ENCODE measurements around the gene GPLD1. TPM values are rescaled to one million over a fixed set of nuclear protein-coding genes. Genes with fewer than 3 reads are reported as not detected.

GPLD1 gene, protein sequence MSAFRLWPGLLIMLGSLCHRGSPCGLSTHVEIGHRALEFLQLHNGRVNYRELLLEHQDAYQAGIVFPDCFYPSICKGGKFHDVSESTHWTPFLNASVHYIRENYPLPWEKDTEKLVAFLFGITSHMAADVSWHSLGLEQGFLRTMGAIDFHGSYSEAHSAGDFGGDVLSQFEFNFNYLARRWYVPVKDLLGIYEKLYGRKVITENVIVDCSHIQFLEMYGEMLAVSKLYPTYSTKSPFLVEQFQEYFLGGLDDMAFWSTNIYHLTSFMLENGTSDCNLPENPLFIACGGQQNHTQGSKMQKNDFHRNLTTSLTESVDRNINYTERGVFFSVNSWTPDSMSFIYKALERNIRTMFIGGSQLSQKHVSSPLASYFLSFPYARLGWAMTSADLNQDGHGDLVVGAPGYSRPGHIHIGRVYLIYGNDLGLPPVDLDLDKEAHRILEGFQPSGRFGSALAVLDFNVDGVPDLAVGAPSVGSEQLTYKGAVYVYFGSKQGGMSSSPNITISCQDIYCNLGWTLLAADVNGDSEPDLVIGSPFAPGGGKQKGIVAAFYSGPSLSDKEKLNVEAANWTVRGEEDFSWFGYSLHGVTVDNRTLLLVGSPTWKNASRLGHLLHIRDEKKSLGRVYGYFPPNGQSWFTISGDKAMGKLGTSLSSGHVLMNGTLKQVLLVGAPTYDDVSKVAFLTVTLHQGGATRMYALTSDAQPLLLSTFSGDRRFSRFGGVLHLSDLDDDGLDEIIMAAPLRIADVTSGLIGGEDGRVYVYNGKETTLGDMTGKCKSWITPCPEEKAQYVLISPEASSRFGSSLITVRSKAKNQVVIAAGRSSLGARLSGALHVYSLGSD
- 0.14 TPM for polyA plus RNA-seq (2013, experiment 1 of 2)
- 0.12 TPM for polyA plus RNA-seq (2013, experiment 2 of 2)

DNA sequence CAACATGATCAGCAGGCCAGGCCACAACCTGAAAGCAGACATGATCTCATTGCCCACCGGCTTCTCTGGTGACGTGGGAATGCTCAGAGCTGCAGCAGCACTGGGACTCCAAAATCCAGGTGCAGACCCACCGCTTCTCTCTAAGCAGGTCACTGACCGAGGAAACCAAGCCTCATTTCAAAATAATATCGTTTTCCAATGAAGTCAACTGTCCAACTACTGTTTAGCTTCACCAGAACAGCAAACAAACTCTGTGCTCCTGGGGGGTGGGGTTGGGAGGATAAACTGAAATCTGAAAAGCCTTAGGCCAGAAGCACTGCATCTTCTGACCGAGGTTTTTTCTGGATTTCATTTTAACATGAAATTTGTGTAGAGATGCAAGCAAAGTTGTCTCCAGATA is at the start of gene GPLD1:
Gene GPLD1 (minus strand): TSS at position 109 of the 400 bp plus-strand sequence. CDS start 67 bp downstream, at position 42.
- 82% methylated on average over 4 of the region's 6 CpGs for WGBS
- Histone ChIP-seq H3K27me3 (ENCODE audit: control insufficient read depth in 1 of 2, insufficient read depth in 1 of 2, low read length in 2 of 2) (peaks cover 3 to 12% of the 10 kb centered on the region in 2 experiments), H3K36me3 (ENCODE audit: control insufficient read depth in 1 of 2, insufficient read depth in 2 of 2, low read depth in 1 of 2, low read length in 2 of 2) (no peaks in the 10 kb centered on the region), H3K4ac (ENCODE audit: low read depth in 1 of 2, low read length in 2 of 2) (no peak within 1 kb of the TSS), H3K27ac (ENCODE audit: low read length, poor library complexity, severe bottlenecking) (no peak within 1 kb of the TSS), H3K9me3 (ENCODE audit: control insufficient read depth, low read length) (no peaks in the 10 kb centered on the region), H4K8ac (ENCODE audit: low read length) (no peak within 1 kb of the TSS), H3K9ac (ENCODE audit: low read length) (no peak within 1 kb of the TSS), H4K91ac (ENCODE audit: low read length) (no peak within 1 kb of the TSS), H3K4me2 (ENCODE audit: low read length, poor library complexity, severe bottlenecking) (no peak within 1 kb of the TSS), H3K14ac (ENCODE audit: low read length in 2 of 2) (no peak within 1 kb of the TSS), H2AK5ac (ENCODE audit: low read length, severe bottlenecking) (no peak within 1 kb of the TSS), H3K4me3 (ENCODE audit: insufficient read depth in 1 of 2, low read depth in 1 of 2, low read length in 2 of 2) (no peak within 1 kb of the TSS), H2BK120ac (ENCODE audit: low read depth, low read length) (no peak within 1 kb of the TSS), H2BK5ac (ENCODE audit: low read depth, low read length, poor library complexity, severe bottlenecking) (no peak within 1 kb of the TSS), H3K4me1 (ENCODE audit: control insufficient read depth, insufficient read depth, low read depth, low read length) (peaks cover 3% of the 10 kb centered on the region), H2BK15ac (ENCODE audit: low read depth, poor library complexity, severe bottlenecking) (no peak within 1 kb of the TSS), H3K18ac (ENCODE audit: low read depth in 1 of 2, low read length in 2 of 2) (no peak within 1 kb of the TSS), H2AFZ (ENCODE audit: low read depth, low read length) (no peak within 1 kb of the TSS), H3K79me1 (replicated peaks; ENCODE audit: low read length, poor library complexity, severe bottlenecking) (no peaks in the 10 kb centered on the region), H2BK12ac (ENCODE audit: low read length in 2 of 2) (no peak within 1 kb of the TSS), H3K23ac (ENCODE audit: low read length in 2 of 2) (no peak within 1 kb of the TSS)
- DNase-seq = no peak

DNA sequence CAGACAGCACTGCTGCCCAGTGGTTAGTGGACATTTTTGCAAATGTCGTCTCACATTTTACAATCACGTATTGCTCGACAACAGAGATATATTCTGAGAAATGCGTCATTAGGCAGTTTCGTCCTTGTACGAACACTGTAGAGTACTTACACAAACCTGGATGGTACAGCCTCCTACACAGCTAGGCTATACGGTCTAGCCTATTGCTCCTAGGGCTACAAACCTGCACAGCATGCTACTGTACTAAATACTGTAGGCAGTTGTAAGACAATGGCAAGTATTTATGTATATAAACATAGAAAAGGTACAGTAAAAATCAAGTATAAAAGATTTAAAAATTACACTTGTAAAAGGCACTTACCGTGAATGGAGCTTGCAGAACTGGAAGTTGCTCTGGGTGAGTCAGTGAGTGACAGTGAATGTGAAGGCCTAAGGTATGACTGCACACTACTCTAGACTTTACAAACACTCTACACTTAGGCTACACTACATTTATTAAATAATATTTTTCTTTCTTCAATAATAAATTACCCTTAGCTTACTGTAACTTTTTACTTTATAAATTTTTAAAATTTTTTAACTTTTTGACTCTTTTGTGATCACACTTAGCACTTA is 48.5 kb upstream of the GPLD1 start:
- WGBS = 95% methylated on average over 6 of the region's 8 CpGs
- Histone ChIP-seq H3K4me1 (ENCODE audit: control insufficient read depth, insufficient read depth, low read depth, low read length) (no peaks in the 10 kb centered on the region), H3K4me3 (ENCODE audit: insufficient read depth in 1 of 2, low read depth in 1 of 2, low read length in 2 of 2) (no peak overlapping the region), H3K36me3 (ENCODE audit: control insufficient read depth in 1 of 2, insufficient read depth in 2 of 2, low read depth in 1 of 2, low read length in 2 of 2) (peaks cover 0 to 12% of the 10 kb centered on the region in 2 experiments), H3K9me3 (ENCODE audit: control insufficient read depth, low read length) (no peaks in the 10 kb centered on the region), H2BK15ac (ENCODE audit: low read depth, poor library complexity, severe bottlenecking) (no peak overlapping the region), H3K23ac (ENCODE audit: low read length in 2 of 2) (no peak overlapping the region), H2BK12ac (ENCODE audit: low read length in 2 of 2) (no peak overlapping the region), H3K9ac (ENCODE audit: low read length) (no peak overlapping the region), H3K27ac (ENCODE audit: low read length, poor library complexity, severe bottlenecking) (no peak overlapping the region), H2AK5ac (ENCODE audit: low read length, severe bottlenecking) (no peak overlapping the region), H2BK5ac (ENCODE audit: low read depth, low read length, poor library complexity, severe bottlenecking) (no peak overlapping the region), H3K18ac (ENCODE audit: low read depth in 1 of 2, low read length in 2 of 2) (no peak overlapping the region), H3K4ac (ENCODE audit: low read depth in 1 of 2, low read length in 2 of 2) (no peak overlapping the region), H3K79me1 (replicated peaks; ENCODE audit: low read length, poor library complexity, severe bottlenecking) (no peaks in the 10 kb centered on the region), H2BK120ac (ENCODE audit: low read depth, low read length) (no peak overlapping the region), H3K14ac (ENCODE audit: low read length in 2 of 2) (no peak overlapping the region), H3K4me2 (ENCODE audit: low read length, poor library complexity, severe bottlenecking) (no peak overlapping the region), H4K91ac (ENCODE audit: low read length) (no peak overlapping the region), H4K8ac (ENCODE audit: low read length) (no peak overlapping the region), H2AFZ (ENCODE audit: low read depth, low read length) (no peak overlapping the region), H3K27me3 (ENCODE audit: control insufficient read depth in 1 of 2, insufficient read depth in 1 of 2, low read length in 2 of 2) (no peaks in the 10 kb centered on the region)
- DNase-seq = no peak

DNA sequence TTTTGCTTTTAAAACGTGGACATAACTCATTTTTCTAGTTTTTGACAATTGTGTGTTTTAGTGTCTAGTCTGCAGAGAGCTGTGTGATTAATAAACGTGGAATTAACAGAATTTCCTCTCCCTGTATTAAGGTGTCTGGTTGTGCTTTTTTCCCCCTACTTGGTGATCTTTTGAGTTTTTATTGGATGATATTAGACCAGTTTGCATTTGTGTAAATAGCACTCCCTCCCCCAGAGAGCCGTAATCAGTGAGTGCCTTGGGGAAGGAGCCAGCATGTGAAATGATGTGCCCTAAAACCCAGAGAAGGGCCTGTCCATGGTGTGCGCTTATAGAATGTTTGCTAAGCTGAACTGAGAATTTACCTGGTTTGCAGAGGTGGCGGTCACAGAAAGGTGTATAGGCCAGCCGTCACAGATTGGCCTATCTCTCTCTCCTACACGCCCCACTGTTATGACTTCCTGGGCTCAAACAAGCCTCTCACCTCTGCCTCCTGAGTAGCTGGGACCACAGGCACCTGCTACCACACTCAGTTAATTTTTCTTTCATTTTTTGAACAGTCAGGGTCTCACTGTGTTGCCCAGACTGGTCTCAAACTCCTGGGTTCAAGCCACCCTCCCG is 47.8 kb upstream of the GPLD1 start:
- no peak overlapping the region for H3K14ac ChIP-seq (ENCODE audit: low read length in 2 of 2)
- no peak for DNase-seq
- no peaks in the 10 kb centered on the region for H3K9me3 ChIP-seq (ENCODE audit: control insufficient read depth, low read length)
- H2AFZ ChIP-seq (ENCODE audit: low read depth, low read length) = no peak overlapping the region
- H3K9ac ChIP-seq (ENCODE audit: low read length) = no peak overlapping the region
- H3K27ac ChIP-seq (ENCODE audit: low read length, poor library complexity, severe bottlenecking) = no peak overlapping the region
- no peak overlapping the region for H2AK5ac ChIP-seq (ENCODE audit: low read length, severe bottlenecking)
- no peak overlapping the region for H4K8ac ChIP-seq (ENCODE audit: low read length)
- no peak overlapping the region for H3K4me3 ChIP-seq (ENCODE audit: insufficient read depth in 1 of 2, low read depth in 1 of 2, low read length in 2 of 2)
- no peak overlapping the region for H3K4ac ChIP-seq (ENCODE audit: low read depth in 1 of 2, low read length in 2 of 2)
- H3K18ac ChIP-seq (ENCODE audit: low read depth in 1 of 2, low read length in 2 of 2) = no peak overlapping the region
- no peaks in the 10 kb centered on the region for H3K27me3 ChIP-seq (ENCODE audit: control insufficient read depth in 1 of 2, insufficient read depth in 1 of 2, low read length in 2 of 2)
- no peak overlapping the region for H2BK5ac ChIP-seq (ENCODE audit: low read depth, low read length, poor library complexity, severe bottlenecking)
- 89% methylated on average over 8 of the region's 8 CpGs for WGBS
- no peak overlapping the region for H2BK12ac ChIP-seq (ENCODE audit: low read length in 2 of 2)
- H3K4me1 ChIP-seq (ENCODE audit: control insufficient read depth, insufficient read depth, low read depth, low read length) = no peaks in the 10 kb centered on the region
- peaks cover 0 to 12% of the 10 kb centered on the region in 2 experiments for H3K36me3 ChIP-seq (ENCODE audit: control insufficient read depth in 1 of 2, insufficient read depth in 2 of 2, low read depth in 1 of 2, low read length in 2 of 2)
- no peak overlapping the region for H2BK120ac ChIP-seq (ENCODE audit: low read depth, low read length)
- H3K4me2 ChIP-seq (ENCODE audit: low read length, poor library complexity, severe bottlenecking) = no peak overlapping the region
- no peaks in the 10 kb centered on the region for H3K79me1 ChIP-seq (replicated peaks; ENCODE audit: low read length, poor library complexity, severe bottlenecking)
- no peak overlapping the region for H2BK15ac ChIP-seq (ENCODE audit: low read depth, poor library complexity, severe bottlenecking)
- H3K23ac ChIP-seq (ENCODE audit: low read length in 2 of 2) = no peak overlapping the region
- H4K91ac ChIP-seq (ENCODE audit: low read length) = no peak overlapping the region

All from mesenchymal stem cell (in vitro differentiated cells and primary cell).